Measurements from ENCODE around the gene SHISAL1. TPM values are rescaled to one million over a fixed set of nuclear protein-coding genes. Genes with fewer than 3 reads are reported as not detected.

Gene SHISAL1
- total and polyA plus RNA-seq, 10 of the 15 experiments (the other 5 are each of a cell fraction or from before 2014, with no cell fraction given) = not detected

DNA sequence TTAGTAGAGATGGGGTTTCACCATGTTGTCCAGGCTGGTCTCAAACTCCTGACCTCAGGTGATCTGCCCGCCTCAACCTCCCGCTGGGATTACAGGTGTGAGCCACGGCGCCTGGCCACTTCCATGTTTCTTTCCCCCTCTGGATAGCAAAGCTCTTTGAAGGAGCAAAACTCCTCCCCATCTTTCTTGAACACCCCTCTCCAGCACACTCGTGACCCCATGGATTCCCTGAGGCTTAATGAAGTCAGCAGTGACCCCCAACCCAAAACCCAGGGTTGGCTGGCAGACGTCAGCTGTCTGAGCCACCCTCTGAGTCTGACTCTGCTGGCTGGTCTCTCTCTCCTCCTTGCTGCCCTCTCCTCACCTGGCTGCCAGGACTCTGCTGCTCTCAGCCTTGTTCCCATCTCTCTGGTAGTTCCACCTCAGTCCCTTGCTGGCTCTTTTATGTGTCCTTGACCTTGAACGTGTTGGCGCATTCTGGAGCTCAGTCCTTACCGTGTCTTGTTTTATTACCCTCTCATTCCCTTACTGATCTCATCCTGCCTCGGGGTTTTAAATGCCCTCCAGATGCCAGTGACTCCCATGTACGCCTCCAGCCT, 87.6 kb downstream of the SHISAL1 start:
- WGBS (ENCODE audit: insufficient coverage, insufficient replicate concordance, low lambda C conversion rate, missing lambda C conversion rate) = 59% methylated on average over 10 of the region's 11 CpGs
- H3K4me3 ChIP-seq = no peak overlapping the region
- SMC1A ChIA-PET (ENCODE audit: uncharacterized antibody, unreplicated experiment) = no interaction called here
- no peaks in the 10 kb centered on the region; the same call in 2 of the 3 replicates for H3K9me3 ChIP-seq (replicated peaks; ENCODE audit: control insufficient read depth, insufficient read depth, low read length)
- ATAC-seq = no peak
- no peak overlapping the region for H3K4me2 ChIP-seq (ENCODE audit: control insufficient read depth, insufficient read depth)
- no peak overlapping the region for H3K9ac ChIP-seq (ENCODE audit: control insufficient read depth, insufficient read depth, low read length)
- no peaks in the 10 kb centered on the region for H4K20me1 ChIP-seq (ENCODE audit: control insufficient read depth, insufficient read depth)
- DNase-seq (ENCODE audit: low read depth, low spot score) = no peak
- no peaks in the 10 kb centered on the region for H3K4me1 ChIP-seq (ENCODE audit: control insufficient read depth, insufficient read depth, low read length)
- CTCF ChIA-PET = no interaction called here
- no peaks in the 10 kb centered on the region for H3K79me2 ChIP-seq (ENCODE audit: control insufficient read depth, insufficient read depth, low read length)
- no peak overlapping the region for H2AFZ ChIP-seq (ENCODE audit: control insufficient read depth, low read depth, low read length)
- in situ Hi-C loops (cut with MboI) = no loop called here
- BruUV-seq (replicated peaks) = no TSS peak
- no peaks in the 10 kb centered on the region; a peak in 1 of 4 replicates for H3K27me3 ChIP-seq (replicated peaks in 1 of 2; ENCODE audit: control insufficient read depth in 2 of 2, insufficient read depth in 2 of 2, low read length in 1 of 2)
- POLR2A ChIA-PET = no interaction called here
- TF ChIP-seq BRCA1 (IDR thresholded peaks at IDR 0.05; ENCODE audit: low read depth, low read length) (no peak), CEBPB (IDR thresholded peaks at IDR 0.05; ENCODE audit: borderline replicate concordance in 1 of 2, low read depth in 2 of 2, low read length in 2 of 2) (no peak), EED (IDR thresholded peaks at IDR 0.05; ENCODE audit: low read depth) (no peak), SMAD5 (IDR thresholded peaks at IDR 0.05; ENCODE audit: low read depth) (no peak), MAX (IDR thresholded peaks at IDR 0.05; ENCODE audit: low read depth, low read length) (no peak), HDAC6 (IDR thresholded peaks at IDR 0.05; ENCODE audit: unreplicated experiment) (no peak), ZNF592 (IDR thresholded peaks at IDR 0.05) (no peak), YY1 (IDR thresholded peaks at IDR 0.05; ENCODE audit: low read depth, low read length) (no peak), E2F4 (IDR thresholded peaks at IDR 0.05; ENCODE audit: low read depth, low read length) (no peak), NFIC (IDR thresholded peaks at IDR 0.05; ENCODE audit: low read depth, low read length) (no peak), MEF2A (IDR thresholded peaks at IDR 0.05; ENCODE audit: insufficient read depth, low read depth, low read length) (no peak), SIX5 (IDR thresholded peaks at IDR 0.05; ENCODE audit: low read depth, low read length, severe bottlenecking) (no peak), BCLAF1 (IDR thresholded peaks at IDR 0.05) (no peak)
- RAD21 ChIA-PET (ENCODE audit: unreplicated experiment) = no interaction called here
- intact Hi-C loops (cut with micrococcal nuclease; ENCODE audit: unreplicated experiment) = no loop called here
- no peak overlapping the region for H3K27ac ChIP-seq (ENCODE audit: control insufficient read depth, insufficient read depth)
- no peaks in the 10 kb centered on the region for H3K36me3 ChIP-seq (ENCODE audit: control insufficient read depth in 2 of 2, insufficient read depth in 2 of 2, low read length in 1 of 2)
- FAIRE-seq = no peak

Data from GM12878 (cell line).